ENCODE data around the gene NCAPG2.
"Not testable (repeated sequence)": the region's sequence is repeated elsewhere in the genome, so short reads cannot be mapped to it uniquely, and the experiment has no call there.

Gene NCAPG2

DNA sequence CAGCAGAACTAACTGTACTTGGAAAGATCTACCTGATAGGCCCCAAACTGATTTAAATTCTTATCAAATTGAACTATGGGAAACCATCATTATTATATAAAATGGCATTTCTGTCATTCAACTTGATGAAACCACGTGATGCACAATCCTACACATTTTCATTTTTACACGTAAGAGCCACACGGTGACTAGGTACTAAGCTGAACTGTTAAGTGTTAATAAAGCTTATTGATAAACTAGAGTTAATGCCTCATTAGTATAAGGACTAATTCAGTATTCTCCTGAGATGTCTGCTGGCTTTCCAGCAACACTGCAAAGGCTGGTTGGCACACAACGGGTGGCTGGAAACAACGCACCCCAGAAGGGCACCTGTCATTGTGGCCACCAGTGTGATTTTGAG is 4.6 kb downstream of the NCAPG2 start:
- no peak overlapping the region for H3K4me3 ChIP-seq (ENCODE audit: low read depth, low read length)

DNA sequence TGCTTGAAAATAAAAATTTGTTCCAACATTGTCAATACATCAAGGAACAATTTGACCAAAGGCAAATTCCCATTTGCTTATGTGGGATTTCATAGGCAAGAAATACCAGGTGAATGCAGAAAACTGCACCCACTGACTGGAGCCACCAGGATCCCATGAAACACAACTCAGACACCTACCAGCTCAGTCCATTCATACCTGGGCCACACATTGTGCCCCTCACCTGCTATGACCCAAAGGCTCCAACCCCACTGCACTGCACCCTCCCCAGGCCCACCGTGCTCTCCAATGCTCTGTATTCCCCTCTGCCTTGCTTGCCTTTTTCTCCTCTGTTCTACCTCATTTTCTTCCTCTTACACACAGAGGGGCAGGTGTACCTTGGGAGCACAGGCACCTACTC is 5.3 kb downstream of the NCAPG2 start:
- no peak for DNase-seq
- Histone ChIP-seq H3K27me3 (replicated peaks) (no peaks in the 10 kb centered on the region), H3K36me3 (replicated peaks) (no peaks in the 10 kb centered on the region), H3K27ac (no peak overlapping the region), H3K4me3 (ENCODE audit: low read depth, low read length) (no peak overlapping the region)
- TF ChIP-seq, protein P1, sequence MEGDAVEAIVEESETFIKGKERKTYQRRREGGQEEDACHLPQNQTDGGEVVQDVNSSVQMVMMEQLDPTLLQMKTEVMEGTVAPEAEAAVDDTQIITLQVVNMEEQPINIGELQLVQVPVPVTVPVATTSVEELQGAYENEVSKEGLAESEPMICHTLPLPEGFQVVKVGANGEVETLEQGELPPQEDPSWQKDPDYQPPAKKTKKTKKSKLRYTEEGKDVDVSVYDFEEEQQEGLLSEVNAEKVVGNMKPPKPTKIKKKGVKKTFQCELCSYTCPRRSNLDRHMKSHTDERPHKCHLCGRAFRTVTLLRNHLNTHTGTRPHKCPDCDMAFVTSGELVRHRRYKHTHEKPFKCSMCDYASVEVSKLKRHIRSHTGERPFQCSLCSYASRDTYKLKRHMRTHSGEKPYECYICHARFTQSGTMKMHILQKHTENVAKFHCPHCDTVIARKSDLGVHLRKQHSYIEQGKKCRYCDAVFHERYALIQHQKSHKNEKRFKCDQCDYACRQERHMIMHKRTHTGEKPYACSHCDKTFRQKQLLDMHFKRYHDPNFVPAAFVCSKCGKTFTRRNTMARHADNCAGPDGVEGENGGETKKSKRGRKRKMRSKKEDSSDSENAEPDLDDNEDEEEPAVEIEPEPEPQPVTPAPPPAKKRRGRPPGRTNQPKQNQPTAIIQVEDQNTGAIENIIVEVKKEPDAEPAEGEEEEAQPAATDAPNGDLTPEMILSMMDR (IDR thresholded peaks at IDR 0.05; ENCODE audit: low read depth, low read length, missing control alignments), result no peak
- in situ Hi-C loops (cut with HindIII; ENCODE audit: low pct_ligation_motif_present, low sequenced_read_pairs), result no loop called here

More for the DNA sequence above, 4.6 kb downstream of the NCAPG2 start:
- in situ Hi-C loops (cut with HindIII; ENCODE audit: low pct_ligation_motif_present, low sequenced_read_pairs), result no loop called here
- DNase-seq, result no peak
- Histone ChIP-seq H3K27ac (no peak overlapping the region), H3K36me3 (replicated peaks) (no peaks in the 10 kb centered on the region), H3K27me3 (replicated peaks) (no peaks in the 10 kb centered on the region)
- TF ChIP-seq, protein P1 (IDR thresholded peaks at IDR 0.05; ENCODE audit: low read depth, low read length, missing control alignments), result no peak

DNA sequence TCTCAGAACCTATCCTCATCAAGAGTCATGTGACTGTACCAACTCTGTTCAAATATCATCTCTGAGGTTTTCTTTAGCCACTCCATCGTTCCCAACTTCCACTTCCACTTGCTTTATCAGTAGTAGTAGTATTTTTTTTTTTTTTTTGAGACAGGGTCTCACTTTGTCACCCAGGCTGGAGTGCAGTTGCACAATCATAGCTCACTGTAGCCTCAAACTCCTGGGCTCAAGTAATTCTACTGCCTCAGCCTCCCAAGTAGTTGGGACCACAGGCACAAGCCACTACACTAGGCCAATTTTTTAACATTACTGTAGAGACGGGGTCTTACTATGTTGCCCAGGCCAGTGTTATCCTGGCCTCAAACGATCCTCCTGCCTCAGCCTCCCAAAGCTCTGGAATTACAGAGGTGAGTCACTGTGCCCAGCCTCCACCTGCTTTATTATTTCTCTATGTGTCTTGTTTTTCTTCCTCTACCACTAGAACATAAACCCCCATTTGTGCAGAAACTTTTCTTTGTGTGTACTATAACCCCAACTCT is 5.9 kb downstream of the NCAPG2 start:
- no peak overlapping the region for H3K4me3 ChIP-seq (ENCODE audit: low read depth, low read length)
- H3K27ac ChIP-seq, result no peak overlapping the region
- DNase-seq, result no peak
- no peaks in the 10 kb centered on the region for H3K27me3 ChIP-seq (replicated peaks)
- TF ChIP-seq, protein P1 (IDR thresholded peaks at IDR 0.05; ENCODE audit: low read depth, low read length, missing control alignments), result no peak
- H3K36me3 ChIP-seq (replicated peaks), result no peaks in the 10 kb centered on the region
- in situ Hi-C loops (cut with HindIII; ENCODE audit: low pct_ligation_motif_present, low sequenced_read_pairs), result no loop called here

DNA sequence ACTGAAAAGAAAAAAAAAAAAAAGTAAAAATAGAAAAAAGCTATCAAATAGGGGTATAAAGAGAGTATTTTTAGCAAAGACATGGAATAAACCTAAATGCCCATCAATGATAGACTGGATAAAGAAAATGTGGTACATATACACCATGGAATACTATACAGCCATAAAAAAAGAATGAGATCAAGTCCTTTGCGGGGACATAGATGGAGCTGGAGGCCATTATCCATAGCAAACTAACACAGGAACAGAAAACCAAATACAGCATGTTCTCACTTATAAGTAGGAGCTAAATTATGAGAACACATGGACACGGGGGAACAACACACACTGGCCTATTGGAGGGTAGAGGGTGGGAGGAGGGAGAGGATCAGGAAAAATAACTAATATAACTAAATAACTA is 7.0 kb downstream of the NCAPG2 start:
- H3K27me3 ChIP-seq (replicated peaks); DNase-seq; H3K36me3 ChIP-seq (replicated peaks); H3K27ac ChIP-seq; in situ Hi-C loops (cut with HindIII; ENCODE audit: low pct_ligation_motif_present, low sequenced_read_pairs); H3K4me3 ChIP-seq (ENCODE audit: low read depth, low read length): not testable (repeated sequence)

DNA sequence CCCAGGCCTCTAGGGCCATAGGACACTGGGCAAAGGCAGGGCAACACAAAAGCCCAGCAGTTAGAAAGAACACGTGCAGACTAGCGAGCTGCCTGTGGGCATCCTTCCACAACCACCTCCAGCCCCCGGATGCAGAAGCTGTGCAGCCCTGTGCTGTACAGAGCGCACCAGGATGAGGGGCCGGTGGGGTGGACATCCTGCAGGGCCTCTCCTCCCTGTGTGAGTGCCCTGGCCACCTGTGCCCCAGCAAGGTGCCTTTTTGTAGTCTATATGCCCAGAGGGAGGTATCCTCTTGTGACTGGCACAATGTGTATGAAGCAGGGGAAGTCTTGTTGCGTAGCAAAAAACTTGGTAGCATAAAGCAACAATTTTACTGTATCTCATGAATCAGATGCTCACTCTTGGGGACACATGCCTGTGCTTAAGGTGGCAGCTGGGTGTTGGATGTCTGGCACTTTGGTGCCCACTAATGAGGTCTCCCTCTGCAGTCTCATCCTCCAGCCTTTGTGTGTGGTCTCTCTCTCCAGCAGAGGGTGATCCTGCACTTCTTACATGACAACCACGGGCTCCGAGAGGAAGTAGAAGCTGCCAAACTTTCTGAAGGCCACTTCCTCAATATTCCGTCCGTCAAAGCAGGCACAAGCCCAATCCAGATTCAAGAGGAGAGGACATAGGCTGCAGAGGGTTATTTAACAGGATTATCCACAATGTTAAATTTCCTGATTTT is 8.7 kb downstream of the NCAPG2 start:
- Histone ChIP-seq H3K27me3 (replicated peaks) (no peaks in the 10 kb centered on the region), H3K36me3 (replicated peaks) (no peaks in the 10 kb centered on the region), H3K27ac (no peak overlapping the region), H3K4me3 (ENCODE audit: low read depth, low read length) (no peak overlapping the region)
- TF ChIP-seq, protein P1 (IDR thresholded peaks at IDR 0.05; ENCODE audit: low read depth, low read length, missing control alignments), result peak; percentile 81
- DNase-seq, result peak; percentile 83
- in situ Hi-C loops (cut with HindIII; ENCODE audit: low pct_ligation_motif_present, low sequenced_read_pairs), result no loop called here

DNA sequence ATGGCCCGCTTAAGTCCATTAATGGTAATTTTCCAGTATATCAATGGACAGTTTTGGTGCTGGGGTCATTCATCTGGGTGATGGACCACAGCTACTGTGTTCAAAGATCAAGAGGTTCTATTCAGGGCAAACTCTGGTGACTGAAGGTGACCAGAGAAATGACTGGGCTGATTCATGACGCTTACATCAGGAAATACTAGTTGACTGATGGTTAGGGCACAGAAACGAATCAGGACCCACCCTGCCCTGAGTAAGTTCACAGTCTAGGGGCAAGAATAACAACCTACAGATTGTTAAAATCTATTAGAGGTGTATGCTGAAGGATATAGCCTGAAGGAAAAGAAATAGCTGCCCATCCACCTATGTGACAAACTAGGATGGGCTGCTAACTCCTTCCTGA is 9.5 kb downstream of the NCAPG2 start:
- Histone ChIP-seq H3K36me3 (replicated peaks) (no peaks in the 10 kb centered on the region), H3K27ac (no peak overlapping the region), H3K27me3 (replicated peaks) (no peaks in the 10 kb centered on the region), H3K4me3 (ENCODE audit: low read depth, low read length) (no peak overlapping the region)
- in situ Hi-C loops (cut with HindIII; ENCODE audit: low pct_ligation_motif_present, low sequenced_read_pairs), result no loop called here
- DNase-seq, result no peak
- TF ChIP-seq, protein P1 (IDR thresholded peaks at IDR 0.05; ENCODE audit: low read depth, low read length, missing control alignments), result no peak
